ENCODE results near the gene TOMT. TPM values are rescaled to one million over a fixed set of nuclear protein-coding genes. Genes with fewer than 3 reads are reported as not detected.
A peak's percentile ranks its signal among the peaks of the same experiment; 100 is the strongest.

TOMT gene
- total RNA-seq, 1 experiment from 2014 or later: not detected

DNA sequence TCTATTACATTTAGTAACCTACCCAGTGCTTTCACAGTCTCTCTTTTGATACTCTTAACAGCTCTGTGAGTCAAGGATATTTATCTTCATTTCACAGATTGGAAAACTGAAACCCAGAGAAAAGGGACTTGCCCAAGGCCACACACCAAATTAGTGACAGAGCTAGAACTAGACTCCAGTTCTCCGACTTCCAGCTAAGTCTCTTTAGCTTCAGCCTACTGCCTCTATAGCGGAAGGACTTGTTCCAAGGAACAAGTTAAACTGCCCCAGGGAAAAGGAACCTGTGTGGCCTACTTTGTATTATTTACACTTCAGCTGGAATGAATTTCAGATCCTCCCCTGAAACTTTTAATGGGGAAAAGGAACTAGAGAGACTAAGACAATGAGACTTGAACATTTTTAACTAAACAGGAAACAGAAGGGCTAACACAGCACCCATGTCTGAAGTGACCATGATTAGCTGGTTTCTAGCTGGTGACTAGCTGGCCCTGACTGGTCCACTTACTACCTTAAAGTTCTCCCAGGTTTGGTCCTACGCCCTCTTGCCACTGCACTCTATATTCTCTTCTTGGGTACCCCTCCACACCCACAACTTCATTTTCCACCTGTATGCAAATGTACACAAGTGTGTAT, 23.8 kb upstream of the TOMT start:
- no peaks in the 10 kb centered on the region for H3K27me3 Mint-ChIP-seq (ENCODE audit: unreplicated experiment)
- peaks cover 18% of the 10 kb centered on the region for H3K4me1 Mint-ChIP-seq (ENCODE audit: low read depth, unreplicated experiment)
- DNase-seq: no peak
- H3K9me3 Mint-ChIP-seq (ENCODE audit: low read depth, unreplicated experiment): no peaks in the 10 kb centered on the region
- H3K36me3 Mint-ChIP-seq (ENCODE audit: insufficient read depth, unreplicated experiment): peaks cover 27% of the 10 kb centered on the region
- peak overlapping the region; percentile 94 for H3K27ac Mint-ChIP-seq (ENCODE audit: unreplicated experiment)
- intact Hi-C loops (cut with micrococcal nuclease; ENCODE audit: unreplicated experiment): no loop called here
- no TSS peak for BruUV-seq (replicated peaks)
- CTCF ChIA-PET: interaction anchor here (0.6 to 1.3 kb wide), 3 partner anchors 10 to 57 kb away, joined by 3 read pairs; no protein-coding TSS in a partner anchor
- H3K4me3 Mint-ChIP-seq (ENCODE audit: low read depth, unreplicated experiment): peak overlapping the region; percentile 87
- TF ChIP-seq, protein P1, sequence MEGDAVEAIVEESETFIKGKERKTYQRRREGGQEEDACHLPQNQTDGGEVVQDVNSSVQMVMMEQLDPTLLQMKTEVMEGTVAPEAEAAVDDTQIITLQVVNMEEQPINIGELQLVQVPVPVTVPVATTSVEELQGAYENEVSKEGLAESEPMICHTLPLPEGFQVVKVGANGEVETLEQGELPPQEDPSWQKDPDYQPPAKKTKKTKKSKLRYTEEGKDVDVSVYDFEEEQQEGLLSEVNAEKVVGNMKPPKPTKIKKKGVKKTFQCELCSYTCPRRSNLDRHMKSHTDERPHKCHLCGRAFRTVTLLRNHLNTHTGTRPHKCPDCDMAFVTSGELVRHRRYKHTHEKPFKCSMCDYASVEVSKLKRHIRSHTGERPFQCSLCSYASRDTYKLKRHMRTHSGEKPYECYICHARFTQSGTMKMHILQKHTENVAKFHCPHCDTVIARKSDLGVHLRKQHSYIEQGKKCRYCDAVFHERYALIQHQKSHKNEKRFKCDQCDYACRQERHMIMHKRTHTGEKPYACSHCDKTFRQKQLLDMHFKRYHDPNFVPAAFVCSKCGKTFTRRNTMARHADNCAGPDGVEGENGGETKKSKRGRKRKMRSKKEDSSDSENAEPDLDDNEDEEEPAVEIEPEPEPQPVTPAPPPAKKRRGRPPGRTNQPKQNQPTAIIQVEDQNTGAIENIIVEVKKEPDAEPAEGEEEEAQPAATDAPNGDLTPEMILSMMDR (IDR thresholded peaks at IDR 0.05; ENCODE audit: unreplicated experiment): no peak

DNA sequence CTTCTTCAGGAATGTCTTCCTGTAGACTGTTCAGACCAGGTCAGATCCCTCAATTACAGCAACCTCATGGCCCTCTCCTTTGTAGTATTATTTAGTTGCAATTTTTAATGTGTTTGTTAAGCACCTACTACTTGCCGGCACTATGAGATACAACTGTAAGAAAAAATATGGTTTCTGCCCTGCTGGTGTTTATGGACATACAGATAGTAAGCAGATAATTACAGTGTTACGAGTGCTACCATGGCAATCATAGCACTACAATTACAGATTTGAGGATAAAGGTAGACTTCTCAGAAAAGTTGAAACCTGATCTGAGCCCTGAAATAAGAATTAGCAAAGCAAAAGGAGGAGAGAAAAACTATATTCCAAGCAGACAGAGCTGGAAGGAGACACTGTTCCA, 22.3 kb upstream of the TOMT start:
- CTCF ChIA-PET: no interaction called here
- H3K27me3 Mint-ChIP-seq (ENCODE audit: unreplicated experiment): no peaks in the 10 kb centered on the region
- BruUV-seq (replicated peaks): no TSS peak
- intact Hi-C loops (cut with micrococcal nuclease; ENCODE audit: unreplicated experiment): no loop called here
- H3K36me3 Mint-ChIP-seq (ENCODE audit: insufficient read depth, unreplicated experiment): peaks cover 27% of the 10 kb centered on the region
- H3K9me3 Mint-ChIP-seq (ENCODE audit: low read depth, unreplicated experiment): no peaks in the 10 kb centered on the region
- H3K4me1 Mint-ChIP-seq (ENCODE audit: low read depth, unreplicated experiment): peaks cover 11% of the 10 kb centered on the region
- no peak for DNase-seq
- TF ChIP-seq, protein P1 (IDR thresholded peaks at IDR 0.05; ENCODE audit: unreplicated experiment): no peak
- peak overlapping the region; percentile 30 for H3K27ac Mint-ChIP-seq (ENCODE audit: unreplicated experiment)
- no peak overlapping the region for H3K4me3 Mint-ChIP-seq (ENCODE audit: low read depth, unreplicated experiment)

DNA sequence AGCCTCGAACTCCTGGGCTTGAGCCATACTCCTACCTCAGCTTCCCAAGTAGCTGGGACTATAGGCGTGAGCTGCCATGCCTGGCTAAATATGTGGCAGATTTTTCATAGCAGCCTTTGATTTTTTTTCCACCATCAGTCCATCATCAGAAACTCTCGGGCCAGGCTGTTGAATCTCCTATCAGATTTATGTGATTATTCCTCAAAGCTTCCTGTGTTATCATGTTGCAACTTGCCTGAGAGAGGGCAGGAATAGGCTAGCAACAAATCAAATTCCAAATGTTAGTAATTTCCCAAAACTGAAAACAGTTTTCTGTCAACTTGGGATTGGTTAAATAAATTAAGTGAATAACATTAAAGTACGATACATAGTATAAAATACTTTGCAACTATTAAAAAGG, 21.6 kb upstream of the TOMT start:
- CTCF ChIA-PET: interaction anchor here (0.8 kb wide), 1 partner anchor 70 kb away, joined by 5 read pairs; no protein-coding TSS in a partner anchor
- TF ChIP-seq, protein P1 (IDR thresholded peaks at IDR 0.05; ENCODE audit: unreplicated experiment): no peak
- no TSS peak for BruUV-seq (replicated peaks)
- Mint-ChIP-seq H3K27me3 (ENCODE audit: unreplicated experiment) (no peaks in the 10 kb centered on the region), H3K36me3 (ENCODE audit: insufficient read depth, unreplicated experiment) (peaks cover 21% of the 10 kb centered on the region), H3K4me3 (ENCODE audit: low read depth, unreplicated experiment) (no peak overlapping the region), H3K27ac (ENCODE audit: unreplicated experiment) (no peak overlapping the region), H3K4me1 (ENCODE audit: low read depth, unreplicated experiment) (peaks cover 7% of the 10 kb centered on the region), H3K9me3 (ENCODE audit: low read depth, unreplicated experiment) (no peaks in the 10 kb centered on the region)
- no peak for DNase-seq
- intact Hi-C loops (cut with micrococcal nuclease; ENCODE audit: unreplicated experiment): no loop called here

DNA sequence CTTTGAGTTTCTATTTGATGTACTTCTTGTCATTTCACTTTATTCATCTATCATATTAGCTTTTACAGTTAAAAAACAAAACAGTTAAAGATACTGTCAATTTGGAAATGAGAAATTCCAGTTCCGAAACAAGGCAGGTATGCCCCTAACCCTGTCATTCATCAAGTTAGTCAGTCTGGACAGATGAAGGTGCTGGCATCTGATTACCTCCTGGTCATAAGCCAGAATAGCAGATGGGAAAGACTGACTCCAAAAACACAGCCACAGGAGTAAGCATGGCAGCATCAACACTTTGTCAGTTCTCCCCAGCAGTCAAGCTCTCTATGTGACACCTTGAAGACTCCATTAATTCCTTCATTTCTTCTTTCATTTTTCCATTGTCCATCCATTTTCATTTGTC, 20.8 kb upstream of the TOMT start:
- TF ChIP-seq, protein P1 (IDR thresholded peaks at IDR 0.05; ENCODE audit: unreplicated experiment): no peak
- H3K27me3 Mint-ChIP-seq (ENCODE audit: unreplicated experiment): no peaks in the 10 kb centered on the region

More for the DNA sequence above, 20.8 kb upstream of the TOMT start:
- Mint-ChIP-seq H3K27ac (ENCODE audit: unreplicated experiment) (no peak overlapping the region), H3K4me1 (ENCODE audit: low read depth, unreplicated experiment) (peaks cover 7% of the 10 kb centered on the region), H3K4me3 (ENCODE audit: low read depth, unreplicated experiment) (no peak overlapping the region), H3K9me3 (ENCODE audit: low read depth, unreplicated experiment) (no peaks in the 10 kb centered on the region), H3K36me3 (ENCODE audit: insufficient read depth, unreplicated experiment) (peaks cover 12% of the 10 kb centered on the region)
- intact Hi-C loops (cut with micrococcal nuclease; ENCODE audit: unreplicated experiment): no loop called here
- no peak for DNase-seq
- BruUV-seq (replicated peaks): no TSS peak
- CTCF ChIA-PET: interaction anchor here (0.6 to 1.8 kb wide), 3 partner anchors 15 to 71 kb away, joined by 3 to 5 read pairs (median 5); no protein-coding TSS in a partner anchor
